GM13977 (cell line): Measurements from ENCODE around the gene PPP1R14C.
"Not testable (repeated sequence)": the region's sequence is repeated elsewhere in the genome, so short reads cannot be mapped to it uniquely, and the experiment has no call there.

Experiments
- DNase-seq: peaks from one replicate; pipeline ENCODE4 v3.0.0; 2012; ENCODE audit warnings: low spot score
- in situ Hi-C: fragments of 300-500 bp; cut with MboI; formaldehyde crosslinking; loops from one replicate; pipeline ENCODE4 v1.12.0; 2022; ENCODE audit warnings: low sequenced_read_pairs, low pct_unique_long_range_greater_than_20kb, mixed read lengths, inconsistent platforms; ENCODE audit not compliant: unreplicated experiment
- TF ChIP-seq, protein P1 (sequence below): IDR thresholded peaks from 2 replicates; pipeline ENCODE4 v1.5.1; 2012; ENCODE audit warnings: mild to moderate bottlenecking, control low read depth; ENCODE audit not compliant: insufficient read depth; ENCODE audit errors: extremely low read depth, missing control alignments

The PPP1R14C gene

DNA sequence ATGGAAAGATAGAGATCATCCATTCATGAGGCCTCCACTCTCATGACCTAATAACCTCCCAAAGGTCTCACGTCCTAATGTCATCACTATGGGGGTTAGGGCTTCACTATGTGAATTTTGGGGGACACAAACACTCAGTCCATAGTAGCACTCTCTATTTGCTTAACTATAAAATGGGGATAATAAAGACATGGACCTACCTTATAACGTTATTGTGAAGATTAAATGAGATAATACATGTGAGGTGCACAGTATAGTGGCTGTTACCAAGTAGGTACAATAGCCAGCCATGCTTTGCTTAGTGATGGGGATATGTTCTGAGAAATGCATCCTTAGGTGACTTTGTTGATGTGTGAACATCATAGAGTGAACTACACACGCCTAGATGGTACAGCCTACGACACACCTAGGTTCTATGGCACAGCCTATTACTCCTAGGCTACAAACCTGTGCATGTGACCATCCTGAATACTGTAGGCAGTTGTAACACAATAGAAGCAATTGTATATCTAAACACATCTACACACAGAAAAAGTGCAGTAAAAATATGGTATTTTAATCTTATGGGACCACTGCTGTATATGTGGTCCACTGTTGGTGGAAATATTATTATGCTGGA lies 39.7 kb downstream of the PPP1R14C start:
- in situ Hi-C loops: no loop called here
- DNase-seq: no peak
- TF ChIP-seq, protein P1, sequence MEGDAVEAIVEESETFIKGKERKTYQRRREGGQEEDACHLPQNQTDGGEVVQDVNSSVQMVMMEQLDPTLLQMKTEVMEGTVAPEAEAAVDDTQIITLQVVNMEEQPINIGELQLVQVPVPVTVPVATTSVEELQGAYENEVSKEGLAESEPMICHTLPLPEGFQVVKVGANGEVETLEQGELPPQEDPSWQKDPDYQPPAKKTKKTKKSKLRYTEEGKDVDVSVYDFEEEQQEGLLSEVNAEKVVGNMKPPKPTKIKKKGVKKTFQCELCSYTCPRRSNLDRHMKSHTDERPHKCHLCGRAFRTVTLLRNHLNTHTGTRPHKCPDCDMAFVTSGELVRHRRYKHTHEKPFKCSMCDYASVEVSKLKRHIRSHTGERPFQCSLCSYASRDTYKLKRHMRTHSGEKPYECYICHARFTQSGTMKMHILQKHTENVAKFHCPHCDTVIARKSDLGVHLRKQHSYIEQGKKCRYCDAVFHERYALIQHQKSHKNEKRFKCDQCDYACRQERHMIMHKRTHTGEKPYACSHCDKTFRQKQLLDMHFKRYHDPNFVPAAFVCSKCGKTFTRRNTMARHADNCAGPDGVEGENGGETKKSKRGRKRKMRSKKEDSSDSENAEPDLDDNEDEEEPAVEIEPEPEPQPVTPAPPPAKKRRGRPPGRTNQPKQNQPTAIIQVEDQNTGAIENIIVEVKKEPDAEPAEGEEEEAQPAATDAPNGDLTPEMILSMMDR: no peak

DNA sequence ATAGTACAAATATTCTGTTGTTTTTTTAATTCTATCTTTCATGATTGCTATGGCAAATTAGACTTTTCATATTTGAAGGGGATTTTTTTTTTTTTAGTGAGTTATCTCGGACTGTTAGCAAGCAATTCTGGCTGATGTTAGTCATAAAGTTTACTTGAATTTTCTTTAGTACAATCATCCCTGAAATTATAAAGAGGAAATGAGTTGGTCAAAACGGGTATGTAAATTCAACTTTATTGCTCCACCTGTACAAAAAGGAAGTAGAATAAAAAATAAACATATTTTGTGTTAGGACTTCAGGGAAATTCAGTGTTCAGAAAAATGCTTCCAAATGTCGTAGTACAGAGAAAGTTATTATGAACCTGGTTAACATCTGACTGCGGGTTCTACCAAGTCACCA lies 40.3 kb downstream of the PPP1R14C start:
- no peak for DNase-seq
- TF ChIP-seq, protein P1: no peak
- in situ Hi-C loops: no loop called here

DNA sequence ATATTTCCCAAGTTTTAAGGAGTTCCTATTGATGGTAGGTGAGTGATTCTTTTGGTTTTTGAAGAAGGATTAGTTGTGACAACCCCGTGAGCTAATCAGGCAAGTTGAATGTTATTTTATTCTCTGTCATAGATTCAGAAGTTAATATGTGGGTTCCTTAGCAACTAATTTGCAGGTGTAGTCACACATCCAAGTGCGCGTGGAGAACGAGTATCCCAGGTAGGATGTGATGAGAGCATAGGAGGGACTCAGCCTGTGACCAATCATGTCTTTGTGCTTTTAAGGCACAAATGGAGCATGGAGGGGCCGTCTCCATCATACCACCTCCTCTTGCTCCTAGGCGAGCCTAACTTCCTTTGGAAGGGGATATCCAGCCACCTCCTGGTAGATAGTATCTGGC lies 41.1 kb downstream of the PPP1R14C start:
- in situ Hi-C loops: no loop called here
- no peak for DNase-seq
- TF ChIP-seq, protein P1: no peak

DNA sequence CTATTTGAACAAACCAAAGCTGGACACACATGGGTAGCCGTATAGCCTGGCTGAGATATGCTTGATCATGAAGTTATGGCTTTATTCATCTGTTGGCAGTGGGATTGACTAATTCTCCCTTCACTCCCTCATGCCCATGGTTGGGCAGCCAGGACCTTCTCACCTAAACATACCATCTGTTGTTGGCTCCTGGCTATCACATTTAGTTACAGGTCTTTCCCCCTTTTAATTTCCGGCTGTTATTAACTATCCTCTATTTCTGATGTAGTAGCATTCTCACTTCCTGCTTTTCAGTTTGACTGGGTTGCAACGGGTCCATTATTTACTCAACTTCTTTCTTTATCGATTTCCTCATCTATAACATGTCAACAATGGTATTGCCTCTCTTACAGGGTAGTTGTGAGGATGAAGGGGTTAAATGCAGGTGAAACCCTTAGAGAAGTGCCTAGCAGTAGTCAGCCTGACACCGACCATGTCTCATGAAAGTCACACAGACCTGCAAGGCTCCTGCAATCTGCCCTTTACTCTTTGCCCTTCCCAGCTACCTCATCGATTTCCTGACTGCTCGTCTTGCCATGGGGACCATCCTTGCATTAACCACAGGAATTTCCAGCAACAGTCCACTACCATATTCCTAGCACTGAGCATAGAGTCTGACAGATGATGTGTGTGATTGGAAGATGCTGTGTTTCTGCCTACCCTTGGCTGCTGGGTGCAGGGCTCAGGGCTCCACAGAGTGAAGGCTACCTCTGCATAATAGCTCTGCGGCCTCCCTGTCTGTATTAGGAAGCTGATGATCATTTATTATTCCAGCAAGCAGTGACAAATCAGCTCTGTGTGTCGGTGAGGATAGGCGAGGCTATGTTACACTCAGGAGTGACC lies 42.2 kb downstream of the PPP1R14C start:
- in situ Hi-C loops: no loop called here
- TF ChIP-seq, protein P1: no peak
- DNase-seq: no peak

DNA sequence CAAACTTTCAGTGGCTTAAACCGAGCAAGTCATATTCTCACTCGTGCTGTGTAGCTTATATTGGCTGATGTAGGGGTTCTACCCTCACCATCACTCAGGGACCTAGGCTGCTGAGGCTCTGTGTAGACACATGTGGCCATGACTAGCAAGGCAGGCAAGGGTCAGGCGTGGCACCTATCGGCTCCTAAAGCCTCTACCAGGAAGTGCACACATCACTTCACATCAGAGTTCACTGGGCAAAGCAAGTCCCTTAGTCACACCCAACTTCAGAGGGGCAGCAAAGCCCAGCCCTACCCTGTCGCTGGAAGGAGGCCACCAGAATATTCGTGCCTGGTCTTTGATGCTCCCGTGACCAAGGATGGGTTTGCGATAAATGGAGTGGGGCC lies 42.9 kb downstream of the PPP1R14C start:
- TF ChIP-seq, protein P1: no peak
- DNase-seq: no peak
- in situ Hi-C loops: no loop called here

DNA sequence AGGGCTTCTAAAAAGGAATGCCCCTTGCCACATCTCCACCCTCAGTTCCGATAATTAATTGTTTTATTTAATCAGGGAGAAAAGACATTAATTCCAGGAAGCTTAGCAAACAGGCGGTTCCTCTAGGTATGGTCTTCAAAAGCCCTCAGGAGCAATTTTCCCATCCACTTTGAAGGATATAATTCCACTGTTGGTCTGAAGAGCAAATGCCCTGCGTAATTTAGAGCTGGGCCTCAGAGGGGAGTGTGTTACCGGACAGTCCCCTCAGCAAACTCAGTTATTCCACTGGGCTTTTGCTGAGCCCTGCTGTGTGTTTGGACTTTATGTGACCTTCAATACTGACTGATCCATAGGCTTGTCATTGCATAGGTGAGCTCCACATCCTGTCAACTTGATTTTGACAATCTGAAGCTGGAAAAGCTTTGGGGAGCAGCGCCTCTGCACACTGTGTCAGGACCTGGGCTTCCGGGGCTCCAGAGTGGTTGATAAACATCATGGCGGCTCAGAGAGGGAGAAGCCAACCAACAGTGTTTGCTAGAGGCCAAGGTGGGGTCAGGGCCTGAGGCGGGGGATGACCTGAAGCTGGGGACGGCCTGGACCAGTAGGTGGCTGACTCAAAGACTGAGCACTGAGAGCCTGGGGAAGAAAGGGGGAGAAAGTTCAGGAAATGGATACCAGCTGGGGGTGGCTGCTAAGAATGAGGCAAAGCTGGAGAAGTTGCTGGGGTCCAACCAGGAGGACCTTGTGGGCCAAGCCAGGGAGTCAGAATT lies 43.5 kb downstream of the PPP1R14C start:
- in situ Hi-C loops: no loop called here
- DNase-seq: no peak
- TF ChIP-seq, protein P1: no peak

DNA sequence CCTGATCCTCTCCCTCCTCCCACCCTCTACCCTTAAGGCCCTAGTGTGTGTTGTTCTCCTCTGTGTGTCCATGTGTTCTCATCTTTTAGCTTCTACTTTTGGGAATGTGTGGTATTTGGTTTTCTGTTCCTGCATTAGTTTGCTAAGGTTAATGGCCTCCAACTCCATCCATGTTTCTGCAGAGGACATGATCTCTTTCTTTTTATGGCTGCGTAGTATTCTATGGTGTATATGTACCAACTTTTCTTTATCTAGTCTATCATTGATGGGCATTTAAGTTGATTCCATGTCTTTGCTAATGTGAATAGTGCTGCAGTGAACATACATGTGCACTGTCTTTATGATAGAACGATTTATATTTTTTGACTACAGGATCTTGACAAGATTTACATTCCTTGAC lies 44.6 kb downstream of the PPP1R14C start:
- DNase-seq, in situ Hi-C loops: not testable (repeated sequence)
